ENCODE measurements around the gene EDN3.

Gene EDN3

GRCh38 chr20:59299945-59300332 is 472 bp upstream of the EDN3 start:
- CTCF ChIA-PET, result no interaction called here
- TF ChIP-seq SALL2 (tag by site-specific recombination; IDR thresholded peaks at IDR 0.05; ENCODE audit: borderline replicate concordance) (no peak), ZBTB11 (tag by site-specific recombination; conservative IDR thresholded peaks at IDR 0.05; ENCODE audit: low read depth) (no peak), ZNF776 (tag by site-specific recombination; IDR thresholded peaks at IDR 0.05; ENCODE audit: borderline replicate concordance) (no peak), ZNF239 (tag by site-specific recombination; IDR thresholded peaks at IDR 0.05) (no peak), SP7 (tag by site-specific recombination; IDR thresholded peaks at IDR 0.05) (no peak), ZNF24 (tag by site-specific recombination; IDR thresholded peaks at IDR 0.05) (no peak), ZNF18 (tag by site-specific recombination; IDR thresholded peaks at IDR 0.05) (no peak), ZNF692 (tag by site-specific recombination; IDR thresholded peaks at IDR 0.05) (no peak)
- Histone ChIP-seq H3K27ac (ENCODE audit: extremely low read depth, low read depth, low read length) (no peak overlapping the region), H3K36me3 (ENCODE audit: control insufficient read depth in 2 of 2, insufficient read depth in 1 of 2, low read length in 2 of 2) (no peaks in the 10 kb centered on the region), H3K9me3 (ENCODE audit: control insufficient read depth, insufficient read depth, low read depth, low read length) (no peaks in the 10 kb centered on the region), H3K4me1 (ENCODE audit: control insufficient read depth, insufficient read depth, low read length) (no peaks in the 10 kb centered on the region), H3K4me3 (ENCODE audit: low read depth, low read length) (no peak overlapping the region)
- POLR2A ChIA-PET, result no interaction called here

- POLR2A ChIA-PET, result no interaction called here
- no peak overlapping the region for H3K27ac ChIP-seq (ENCODE audit: extremely low read depth, low read depth, low read length)
- TF ChIP-seq ZNF37A (tag by site-specific recombination; IDR thresholded peaks at IDR 0.05) (no peak), SCRT2 (tag by site-specific recombination; IDR thresholded peaks at IDR 0.05) (no peak), REPIN1 (tag by site-specific recombination; IDR thresholded peaks at IDR 0.05; ENCODE audit: low read depth) (no peak), KLF9 (tag by site-specific recombination; IDR thresholded peaks at IDR 0.05; ENCODE audit: low read depth) (no peak), ZNF138 (tag by site-specific recombination; IDR thresholded peaks at IDR 0.05; ENCODE audit: borderline replicate concordance) (no peak), ZNF248 (tag by site-specific recombination; IDR thresholded peaks at IDR 0.05) (no peak), ZFP3 (tag by site-specific recombination; IDR thresholded peaks at IDR 0.05; ENCODE audit: low read depth) (no peak), PRDM6 (tag by site-specific recombination; IDR thresholded peaks at IDR 0.05) (no peak), ZNF341 (tag by site-specific recombination; IDR thresholded peaks at IDR 0.05; ENCODE audit: low read depth) (no peak), ZNF692 (tag by site-specific recombination; IDR thresholded peaks at IDR 0.05) (no peak), OSR2 (tag by site-specific recombination; IDR thresholded peaks at IDR 0.05) (no peak)
- CTCF ChIA-PET, result no interaction called here
- no peaks in the 10 kb centered on the region for H3K4me1 ChIP-seq (ENCODE audit: control insufficient read depth, insufficient read depth, low read length)
- no peaks in the 10 kb centered on the region for H3K9me3 ChIP-seq (ENCODE audit: control insufficient read depth, insufficient read depth, low read depth, low read length)
- no peak overlapping the region for H3K4me3 ChIP-seq (ENCODE audit: low read depth, low read length)
- H3K36me3 ChIP-seq (ENCODE audit: control insufficient read depth in 2 of 2, insufficient read depth in 1 of 2, low read length in 2 of 2), result no peaks in the 10 kb centered on the region
These were observed 1.1 kb downstream of the EDN3 start for GRCh38 chr20:59301343-59302007.

All from HEK293 (cell line).